Uterus (tissue), 4 donors: Measurements from ENCODE around the gene FCGBP. TPM values are rescaled to one million over a fixed set of nuclear protein-coding genes. Genes with fewer than 3 reads are reported as not detected.

Experiments used
- DNase-seq, 2 donors: peaks; one replicate each; pipeline ENCODE4 v3.0.0-alpha.2; 2019 to 2020
- H3K27ac ChIP-seq, 2 donors: fragments of 200-600 bp; sonication (generic); 1 replicate in 1 of 2; 2 replicates in 1 of 2; pipeline ENCODE4 v1.5.1; 2016 to 2018
- H3K27me3 ChIP-seq, 2 donors: fragments of 200-600 bp; sonication (generic); one replicate each; pipeline ENCODE4 v1.5.1; 2018 to 2019; ENCODE audit warnings: control low read depth in 1 of 2
- H3K36me3 ChIP-seq, 2 donors: fragments of 200-600 bp; sonication (generic); one replicate each; pipeline ENCODE4 v1.5.1; 2019; ENCODE audit warnings: control low read depth in 1 of 2
- H3K4me1 ChIP-seq, 2 donors: fragments of 200-600 bp; sonication (generic); one replicate each; pipeline ENCODE4 v1.5.1; 2018 to 2019; ENCODE audit warnings: control low read depth in 1 of 2
- H3K4me3 ChIP-seq, 2 donors: fragments of 200-600 bp; sonication (generic); 1 replicate in 1 of 2; 2 replicates in 1 of 2; pipeline ENCODE4 v1.5.1; 2018 to 2019; ENCODE audit warnings: mild to moderate bottlenecking in 1 of 2
- H3K9me3 ChIP-seq, 2 donors: fragments of 200-600 bp; sonication (generic); one replicate each; pipeline ENCODE4 v1.5.1; 2019; ENCODE audit warnings: control low read depth in 1 of 2
- CTCF ChIP-seq, 4 experiments: fragments of 200-600 bp in 2 of 4; fragments of 450-650 bp in 2 of 4; sonication (generic) in 2 of 4; IDR thresholded peaks; one replicate each; pipeline ENCODE4 v1.5.1; 2016 to 2019; ENCODE audit warnings: antibody characterized with exemption in 4 of 4, mild to moderate bottlenecking in 2 of 4, moderate library complexity in 1 of 4
- POLR2A ChIP-seq, 2 donors: fragments of 450-650 bp; IDR thresholded peaks; one replicate each; pipeline ENCODE4 v1.6.1; 2016; ENCODE audit warnings: antibody characterized with exemption in 2 of 2, mild to moderate bottlenecking in 1 of 2, moderate library complexity in 1 of 2
- intact Hi-C: fragments of 100-400 bp; cut with DNase I; formaldehyde crosslinking; loops from one replicate; pipeline ENCODE4 v1.15.1; 2023; ENCODE audit warnings: low total_unique reads
- total RNA-seq, 4 donors: library from RNA; depleted of rRNA in 3 of 4; stranded (reverse); fragments of >200 nt in 3 of 4; gene quantifications; one replicate each; pipeline versions ENCODE4 v1.1.0 to v1.2.4, GENCODE V29; 2014 to 2023
- donor health status: DM: yes; HTN: yes; CAD: no.

Gene FCGBP
- total RNA-seq, 4 donors from 2014 or later: 3.8 to 34.7 (median 11.4) TPM

DNA sequence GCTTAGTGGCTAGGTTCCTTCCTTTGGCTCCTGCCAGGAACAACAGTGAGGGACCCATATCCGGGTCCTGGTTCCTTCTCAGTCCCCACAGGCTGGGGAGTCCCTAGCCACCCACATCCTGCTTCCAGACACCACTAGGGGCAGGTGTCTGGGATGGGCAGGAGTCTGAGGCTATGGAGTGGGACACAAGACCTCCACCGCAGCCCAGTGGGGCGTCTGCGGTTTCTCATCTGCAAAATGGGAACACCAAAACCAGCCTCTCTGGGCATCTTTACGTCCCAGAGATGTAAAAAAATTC, 879 bp upstream of the FCGBP start:
- Histone ChIP-seq H3K4me1 (no peaks in the 10 kb centered on the region), H3K36me3 (no peaks in the 10 kb centered on the region), H3K9me3 (no peaks in the 10 kb centered on the region), H3K27ac (no peak overlapping the region), H3K4me3 (no peak overlapping the region), H3K27me3 (no peaks in the 10 kb centered on the region)
- no peak for DNase-seq
- intact Hi-C loops: no loop called here
- TF ChIP-seq CTCF (IDR thresholded peaks at IDR 0.05) (no peak), POLR2A (IDR thresholded peaks at IDR 0.05) (no peak)

DNA sequence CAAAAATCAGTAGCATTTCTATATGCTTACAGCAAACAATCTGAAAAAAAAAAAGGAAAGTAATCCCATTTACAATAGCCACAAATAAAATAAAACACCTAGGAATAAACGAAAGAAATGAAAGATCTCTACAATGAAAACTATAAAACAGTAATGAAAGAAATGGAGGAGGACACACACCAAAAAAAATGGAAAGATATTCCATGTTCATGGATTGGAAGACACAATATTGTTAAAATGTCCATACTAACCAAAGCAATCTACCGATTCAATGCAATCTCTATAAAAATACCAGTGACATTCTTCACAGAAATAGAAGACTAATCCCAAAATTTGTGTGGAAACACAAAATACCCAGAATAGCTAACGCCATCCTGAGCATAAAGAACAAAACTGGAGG, 4.7 kb downstream of the FCGBP start:
- Histone ChIP-seq H3K4me1 (no peaks in the 10 kb centered on the region), H3K27me3 (no peaks in the 10 kb centered on the region), H3K27ac (no peak overlapping the region), H3K36me3 (no peaks in the 10 kb centered on the region), H3K4me3 (no peak overlapping the region), H3K9me3 (no peaks in the 10 kb centered on the region)
- no peak for DNase-seq
- TF ChIP-seq POLR2A (IDR thresholded peaks at IDR 0.05) (no peak), CTCF (IDR thresholded peaks at IDR 0.05) (no peak)
- intact Hi-C loops: no loop called here

- no peaks in the 10 kb centered on the region for H3K27me3 ChIP-seq
- no peak for TF ChIP-seq POLR2A (IDR thresholded peaks at IDR 0.05)
- no peak for TF ChIP-seq CTCF (IDR thresholded peaks at IDR 0.05)
- no peaks in the 10 kb centered on the region for H3K4me1 ChIP-seq
- no peak overlapping the region for H3K4me3 ChIP-seq
- no peaks in the 10 kb centered on the region for H3K36me3 ChIP-seq
- H3K9me3 ChIP-seq: no peaks in the 10 kb centered on the region
- intact Hi-C loops: no loop called here
- no peak for DNase-seq
- no peak overlapping the region for H3K27ac ChIP-seq
Measured at GRCh38 chr19:39928357-39928725, 6.1 kb downstream of the FCGBP start.

DNA sequence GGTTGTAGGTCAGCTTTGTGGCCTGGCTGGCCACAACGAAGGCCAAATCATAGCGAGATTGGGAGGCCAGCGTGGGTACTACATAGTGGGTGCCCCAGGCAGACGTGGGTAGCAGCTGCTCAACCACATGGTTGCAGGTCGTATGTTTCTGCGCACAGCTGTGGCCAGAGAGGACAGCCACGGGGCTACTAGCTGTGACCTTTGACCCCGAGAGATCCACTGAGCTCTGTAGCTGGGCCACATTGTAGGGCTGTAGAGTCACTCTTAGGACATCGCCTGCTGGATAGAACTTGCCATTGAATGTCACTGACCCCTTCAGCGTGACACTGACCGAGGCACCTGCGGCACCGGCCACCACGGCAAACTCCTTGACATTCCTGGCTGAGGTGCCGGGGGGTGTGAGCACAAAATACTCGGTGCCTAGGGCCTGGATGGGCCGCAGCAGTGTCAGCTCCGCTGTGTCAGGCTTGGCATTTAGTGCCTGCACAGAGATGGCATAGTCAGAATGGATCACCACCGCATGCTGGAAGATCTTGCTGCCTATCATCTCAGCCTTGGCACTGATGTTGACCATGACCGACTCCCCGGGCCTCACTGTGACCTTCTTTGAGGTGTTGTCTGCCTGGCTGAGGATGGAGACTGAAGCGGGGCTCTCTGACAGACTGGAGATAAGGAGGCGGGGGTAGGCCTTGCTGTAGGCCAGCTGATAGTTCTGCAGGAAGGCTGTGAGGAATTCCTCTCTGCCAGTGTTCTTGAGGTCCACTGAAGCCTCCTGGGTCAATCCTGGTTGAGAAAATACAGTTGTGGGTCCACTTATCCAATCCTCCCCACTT, 6.7 kb downstream of the FCGBP start:
- DNase-seq: no peak
- TF ChIP-seq CTCF (IDR thresholded peaks at IDR 0.05): no peak
- TF ChIP-seq POLR2A (IDR thresholded peaks at IDR 0.05): no peak
- Histone ChIP-seq H3K9me3 (no peaks in the 10 kb centered on the region), H3K4me3 (no peak overlapping the region), H3K27me3 (no peaks in the 10 kb centered on the region), H3K36me3 (no peaks in the 10 kb centered on the region), H3K27ac (no peak overlapping the region), H3K4me1 (no peaks in the 10 kb centered on the region)
- intact Hi-C loops: no loop called here

- no peak for DNase-seq
- Histone ChIP-seq H3K27ac (no peak overlapping the region), H3K4me3 (no peak overlapping the region), H3K27me3 (no peaks in the 10 kb centered on the region), H3K9me3 (no peaks in the 10 kb centered on the region), H3K4me1 (no peaks in the 10 kb centered on the region), H3K36me3 (no peaks in the 10 kb centered on the region)
- TF ChIP-seq POLR2A (IDR thresholded peaks at IDR 0.05): no peak
- no peak for TF ChIP-seq CTCF (IDR thresholded peaks at IDR 0.05)
- intact Hi-C loops: no loop called here
Measured at GRCh38 chr19:39927076-39927475, 7.4 kb downstream of the FCGBP start.
